HCT116 (cell line): ENCODE results near the gene IL17A. TPM values are rescaled to one million over a fixed set of nuclear protein-coding genes. Genes with fewer than 3 reads are reported as not detected.

Experiments used
- ATAC-seq: fragments of 200-7000 bp; cut with Tn5 transposase; 2 replicates; pipeline ENCODE4 v1.9.1; 2020; ENCODE audit warnings: mild to moderate bottlenecking, moderate library complexity
- BruUV-seq: library from RNA; stranded (reverse); fragments of 400-500 nt; replicated peaks from 2 replicates; lab custom pipeline; 2021; lab: Mats Ljungman, UMichigan
- CTCF ChIA-PET: fragments of 300-600 bp; sonication (Branson Sonifier 250); formaldehyde crosslinking; loops from one replicate; lab custom pipeline; 2021; ENCODE audit warnings: antibody characterized with exemption; lab: Charles Lee
- POLR2A ChIA-PET: fragments of 300-600, 350-600 bp; sonication (Branson Sonifier 250); formaldehyde crosslinking; loops from one replicate; lab custom pipeline; 2021; ENCODE audit warnings: antibody characterized with exemption; lab: Charles Lee
- RAD21 ChIA-PET, 2 experiments: fragments of 300-600 bp; sonication (Branson Sonifier 250); formaldehyde crosslinking; loops; one replicate each; lab custom pipeline; 2023; ENCODE audit warnings: low total read pairs in 2 of 2; ENCODE audit not compliant: uncharacterized antibody in 2 of 2, unreplicated experiment in 2 of 2, low non-redundant PET in 1 of 2; lab: Charles Lee
- DNase-seq: peaks from one replicate; pipeline ENCODE4 v3.0.0-alpha.2; 2010; ENCODE audit warnings: low read depth, low spot score
- H2AFZ ChIP-seq: fragments of 200-600 bp; shearing (Covaris generic), sonication (generic); 2 replicates; pipeline ENCODE4 v1.6.1; 2017; ENCODE audit warnings: low read depth, mixed run types, mixed read lengths, antibody characterized with exemption, low read length; ENCODE audit not compliant: poor library complexity, severe bottlenecking
- H3K27ac ChIP-seq: 2 replicates; pipeline ENCODE4 v1.5.1; 2012; ENCODE audit warnings: low read depth, low read length
- H3K27me3 ChIP-seq: fragments of 200-600 bp; sonication (generic); 2 replicates; pipeline ENCODE4 v1.6.1; 2016; ENCODE audit warnings: mixed run types, low read length, mixed read lengths; ENCODE audit not compliant: insufficient read depth
- H3K36me3 ChIP-seq, 2 experiments: fragments of 200-500 bp in 1 of 2; fragments of 200-600 bp in 1 of 2; sonication (Bioruptor generic) in 1 of 2; sonication (generic) in 1 of 2; 2 replicates each; pipeline versions ENCODE4 v1.5.1 to v1.6.1; 2014 to 2016; ENCODE audit warnings: low read length in 2 of 2, inconsistent platforms in 1 of 2, mixed read lengths in 1 of 2, mixed run types in 1 of 2; ENCODE audit not compliant: insufficient read depth in 2 of 2, control insufficient read depth in 1 of 2
- H3K4me1 ChIP-seq, 2 experiments: fragments of 200-600 bp in 1 of 2; sonication (generic) in 1 of 2; 2 replicates each; pipeline versions ENCODE4 v1.5.1 to v1.6.1; 2012 to 2017; ENCODE audit warnings: low read length in 2 of 2, inconsistent platforms in 1 of 2, mild to moderate bottlenecking in 1 of 2, mixed read lengths in 1 of 2, mixed run types in 1 of 2, moderate library complexity in 1 of 2; ENCODE audit not compliant: insufficient read depth in 2 of 2, control insufficient read depth in 1 of 2
- H3K4me2 ChIP-seq: fragments of 200-600 bp; sonication (generic); 2 replicates; pipeline ENCODE4 v1.6.1; 2017; ENCODE audit warnings: mixed run types, low read length, mixed read lengths
- H3K4me3 ChIP-seq, 2 experiments: fragments of 200-600 bp in 1 of 2; sonication (generic) in 1 of 2; replicated peaks in 1 of 2; 2 replicates each; pipeline ENCODE4 v1.5.1; 2011 to 2016; ENCODE audit warnings: low read length in 2 of 2, control low read depth in 1 of 2, low read depth in 1 of 2, mild to moderate bottlenecking in 1 of 2, mixed read lengths in 1 of 2, mixed run types in 1 of 2
- H3K79me2 ChIP-seq: fragments of 200-600 bp; sonication (generic); 2 replicates; pipeline ENCODE4 v1.6.1; 2017; ENCODE audit warnings: mild to moderate bottlenecking, mixed run types, low read length, moderate library complexity, mixed read lengths; ENCODE audit not compliant: insufficient read depth
- H3K9ac ChIP-seq: fragments of 200-600 bp; sonication (generic); 2 replicates; pipeline ENCODE4 v1.6.1; 2016; ENCODE audit warnings: low read length, mixed read lengths
- H3K9me2 ChIP-seq: fragments of 200-600 bp; sonication (generic), shearing (Covaris generic); 2 replicates; pipeline ENCODE4 v1.6.1; 2017; ENCODE audit warnings: mixed run types, mild to moderate bottlenecking, moderate library complexity; ENCODE audit not compliant: insufficient read depth
- H3K9me3 ChIP-seq, 2 experiments: fragments of 200-500 bp in 1 of 2; fragments of 200-600 bp in 1 of 2; sonication (Bioruptor generic) in 1 of 2; sonication (generic) in 1 of 2; 2 replicates each; pipeline ENCODE4 v1.6.1; 2014 to 2017; ENCODE audit warnings: low read length in 2 of 2, mixed read lengths in 2 of 2, inconsistent platforms in 1 of 2, low read depth in 1 of 2, mild to moderate bottlenecking in 1 of 2, mixed run types in 1 of 2, moderate library complexity in 1 of 2; ENCODE audit not compliant: control insufficient read depth in 1 of 2, insufficient read depth in 1 of 2
- H4K20me1 ChIP-seq: fragments of 200-600 bp; sonication (generic), shearing (Covaris generic); 2 replicates; pipeline ENCODE4 v1.6.1; 2017; ENCODE audit warnings: mixed run types, mild to moderate bottlenecking, moderate library complexity; ENCODE audit not compliant: insufficient read depth
- CBX3 ChIP-seq: IDR thresholded peaks from 2 replicates; pipeline ENCODE4 v1.6.1; 2012; ENCODE audit warnings: low read depth
- CEBPB ChIP-seq: IDR thresholded peaks from 2 replicates; pipeline ENCODE4 v1.6.1; 2012; ENCODE audit warnings: low read depth
- CTCF ChIP-seq, 3 experiments: fragments of 200-600 bp in 1 of 3; sonication (generic) in 1 of 3; IDR thresholded peaks in 2 of 3; conservative IDR thresholded peaks in 1 of 3; 2 replicates each; pipeline ENCODE4 v1.5.1; 2012 to 2017; ENCODE audit warnings: low read depth in 2 of 3, low read length in 2 of 3, antibody characterized with exemption in 1 of 3, borderline replicate concordance in 1 of 3, control low read depth in 1 of 3, mild to moderate bottlenecking in 1 of 3, mixed read lengths in 1 of 3, mixed run types in 1 of 3, moderate library complexity in 1 of 3; ENCODE audit not compliant: insufficient read depth in 1 of 3
- EGR1 ChIP-seq: IDR thresholded peaks from 2 replicates; pipeline ENCODE4 v1.6.1; 2012; ENCODE audit warnings: low read depth
- ELF1 ChIP-seq: IDR thresholded peaks from 2 replicates; pipeline ENCODE4 v1.6.1; 2012; ENCODE audit warnings: low read depth, borderline replicate concordance
- EZH2 ChIP-seq: fragments of 200-600 bp; sonication (generic); IDR thresholded peaks from 2 replicates; pipeline ENCODE4 v1.6.1; 2017; ENCODE audit warnings: antibody characterized with exemption, mixed run types
- FOSL1 ChIP-seq: IDR thresholded peaks from 2 replicates; pipeline ENCODE4 v1.6.1; 2012; ENCODE audit warnings: low read depth
- JUND ChIP-seq: IDR thresholded peaks from 2 replicates; pipeline ENCODE4 v1.6.1; 2012
- POLR2AphosphoS5 ChIP-seq: IDR thresholded peaks from 2 replicates; pipeline ENCODE4 v1.6.1; 2011; ENCODE audit warnings: mild to moderate bottlenecking, low read depth, low read length, moderate library complexity
- RAD21 ChIP-seq: IDR thresholded peaks from 2 replicates; pipeline ENCODE4 v1.6.1; 2012; ENCODE audit warnings: low read depth, mild to moderate bottlenecking
- SIN3A ChIP-seq: IDR thresholded peaks from 2 replicates; pipeline ENCODE4 v1.6.1; 2012; ENCODE audit warnings: low read depth
- SP1 ChIP-seq: IDR thresholded peaks from 2 replicates; pipeline ENCODE4 v1.6.1; 2012; ENCODE audit warnings: low read depth
- SRF ChIP-seq: IDR thresholded peaks from 2 replicates; pipeline ENCODE4 v1.6.1; 2012; ENCODE audit warnings: low read depth
- TCF7L2 ChIP-seq: IDR thresholded peaks from 2 replicates; pipeline ENCODE4 v1.7.0; 2011; ENCODE audit warnings: borderline replicate concordance, inconsistent platforms; ENCODE audit not compliant: insufficient read depth, insufficient read length; ENCODE audit errors: extremely low read depth
- YY1 ChIP-seq: IDR thresholded peaks from 2 replicates; pipeline ENCODE4 v1.6.1; 2011; ENCODE audit warnings: low read length, low read depth, moderate library complexity, mild to moderate bottlenecking; ENCODE audit not compliant: insufficient replicate concordance; ENCODE audit errors: extremely low read depth
- ZFX ChIP-seq: fragments of 450-650 bp; IDR thresholded peaks from 2 replicates; pipeline ENCODE4 v1.6.1; 2017
- ZNF274 ChIP-seq: fragments of 200-500 bp; sonication (Bioruptor generic); IDR thresholded peaks from 2 replicates; pipeline ENCODE4 v1.6.1; 2014; ENCODE audit warnings: mild to moderate bottlenecking, low read depth, low read length, inconsistent platforms
- intact Hi-C: fragments of 100-400 bp; cut with micrococcal nuclease; formaldehyde crosslinking; loops from 2 replicates; pipeline ENCODE4 v1.10.0; 2022
- total RNA-seq: library from RNA; stranded (reverse); gene quantifications from one replicate; pipeline ENCODE4 v1.2.1, GENCODE V29; 2021; ENCODE audit not compliant: unreplicated experiment

Gene IL17A
- total RNA-seq, 1 experiment from 2014 or later: not detected

- H2AFZ ChIP-seq: no peak overlapping the region
- TF ChIP-seq SRF (no peak), JUND (no peak), FOSL1 (no peak), SP1 (no peak), RAD21 (no peak), TCF7L2 (no peak), EGR1 (no peak), CTCF (IDR thresholded peaks at IDR 0.05 in 2 of 3, conservative IDR thresholded peaks at IDR 0.05 in 1 of 3; ENCODE audit: borderline replicate concordance in 1 of 3, insufficient read depth in 1 of 3, low read depth in 2 of 3, low read length in 2 of 3) (no peak), CBX3 (no peak), ZNF274 (no peak), ELF1 (no peak), SIN3A (no peak), POLR2AphosphoS5 (no peak), YY1 (no peak), ZFX (no peak), CEBPB (no peak), EZH2 (no peak)
- TF ChIP-seq, all 23 proteins: peak for 0
Measured at GRCh38 chr6:52210227-52210626, 24.1 kb downstream of the IL17A start.

More at GRCh38 chr6:52210227-52210626, 24.1 kb downstream of the IL17A start:
- ATAC-seq: no peak
- ChIA-PET CTCF (no interaction called here), POLR2A (no interaction called here), RAD21 (no interaction called here)
- no peaks in the 10 kb centered on the region for H3K79me2 ChIP-seq
- H3K4me3 ChIP-seq: no peak overlapping the region
- no peaks in the 10 kb centered on the region for H3K9me2 ChIP-seq
- intact Hi-C loops: no loop called here
- no peaks in the 10 kb centered on the region for H3K36me3 ChIP-seq
- H3K4me1 ChIP-seq: no peaks in the 10 kb centered on the region
- no peak overlapping the region for H3K4me2 ChIP-seq
- no peak for DNase-seq
- H4K20me1 ChIP-seq: no peaks in the 10 kb centered on the region
- BruUV-seq: no TSS peak
- H3K27ac ChIP-seq: no peak overlapping the region
- peaks cover 22% of the 10 kb centered on the region for H3K27me3 ChIP-seq
- no peak overlapping the region for H3K9ac ChIP-seq
- H3K9me3 ChIP-seq: no peaks in the 10 kb centered on the region
